ENCODE results near the gene GULP1. TPM values are rescaled to one million over a fixed set of nuclear protein-coding genes. Genes with fewer than 3 reads are reported as not detected.

GULP1 gene
- total RNA-seq, 4 donors from 2014 or later = 27.1 to 49.0 (median 36.8) TPM

- DNase-seq (ENCODE audit: extremely low spot score) = no peak
- H3K36me3 ChIP-seq = no peaks in the 10 kb centered on the region
- intact Hi-C loops (cut with DNase I) = no loop called here
- H3K27ac ChIP-seq (replicated peaks in 1 of 4) = no peak overlapping the region
- 74% methylated on average over 5 of the region's 5 CpGs for WGBS
- no peak overlapping the region for H3K4me3 ChIP-seq
- H3K27me3 ChIP-seq = no peaks in the 10 kb centered on the region
- H3K9me3 ChIP-seq = no peaks in the 10 kb centered on the region
- H3K4me1 ChIP-seq = no peaks in the 10 kb centered on the region
- TF ChIP-seq EP300 (IDR thresholded peaks at IDR 0.05) = no peak
- TF ChIP-seq, protein P1, sequence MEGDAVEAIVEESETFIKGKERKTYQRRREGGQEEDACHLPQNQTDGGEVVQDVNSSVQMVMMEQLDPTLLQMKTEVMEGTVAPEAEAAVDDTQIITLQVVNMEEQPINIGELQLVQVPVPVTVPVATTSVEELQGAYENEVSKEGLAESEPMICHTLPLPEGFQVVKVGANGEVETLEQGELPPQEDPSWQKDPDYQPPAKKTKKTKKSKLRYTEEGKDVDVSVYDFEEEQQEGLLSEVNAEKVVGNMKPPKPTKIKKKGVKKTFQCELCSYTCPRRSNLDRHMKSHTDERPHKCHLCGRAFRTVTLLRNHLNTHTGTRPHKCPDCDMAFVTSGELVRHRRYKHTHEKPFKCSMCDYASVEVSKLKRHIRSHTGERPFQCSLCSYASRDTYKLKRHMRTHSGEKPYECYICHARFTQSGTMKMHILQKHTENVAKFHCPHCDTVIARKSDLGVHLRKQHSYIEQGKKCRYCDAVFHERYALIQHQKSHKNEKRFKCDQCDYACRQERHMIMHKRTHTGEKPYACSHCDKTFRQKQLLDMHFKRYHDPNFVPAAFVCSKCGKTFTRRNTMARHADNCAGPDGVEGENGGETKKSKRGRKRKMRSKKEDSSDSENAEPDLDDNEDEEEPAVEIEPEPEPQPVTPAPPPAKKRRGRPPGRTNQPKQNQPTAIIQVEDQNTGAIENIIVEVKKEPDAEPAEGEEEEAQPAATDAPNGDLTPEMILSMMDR (IDR thresholded peaks at IDR 0.05) = no peak
- TF ChIP-seq POLR2AphosphoS5 (IDR thresholded peaks at IDR 0.05) = no peak
- TF ChIP-seq POLR2A (IDR thresholded peaks at IDR 0.05; ENCODE audit: low read depth) = no peak
These were observed 6.6 kb upstream of the GULP1 start for GRCh38 chr2:188285049-188285448.

DNA sequence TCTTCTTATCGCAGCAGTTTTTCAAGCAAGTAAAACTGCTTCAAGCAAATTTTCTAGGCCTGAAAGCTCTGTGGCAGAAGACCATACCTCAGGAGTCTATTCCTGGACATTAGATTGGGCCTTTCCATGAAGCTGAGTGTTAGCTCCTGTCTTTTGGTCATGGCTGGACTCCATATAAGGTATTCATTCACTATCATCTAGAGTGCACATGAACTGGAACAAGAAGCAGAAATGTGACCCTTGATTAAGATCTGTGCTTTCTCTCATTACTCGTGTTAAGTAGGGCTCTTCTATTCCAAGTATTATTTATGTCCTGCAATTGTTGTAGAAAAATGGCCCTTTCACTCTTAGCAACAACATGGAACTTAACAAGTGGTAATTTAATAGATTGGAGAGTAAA, 5.9 kb upstream of the GULP1 start:
- DNase-seq (ENCODE audit: extremely low spot score) = no peak
- Histone ChIP-seq H3K36me3 (no peaks in the 10 kb centered on the region), H3K9me3 (no peaks in the 10 kb centered on the region), H3K4me1 (peaks cover 3 to 6% (median 5%) of the 10 kb centered on the region in 4 donors), H3K27ac (replicated peaks in 1 of 4) (no peak overlapping the region), H3K27me3 (no peaks in the 10 kb centered on the region), H3K4me3 (no peak overlapping the region)
- TF ChIP-seq POLR2AphosphoS5 (IDR thresholded peaks at IDR 0.05) = no peak
- no peak for TF ChIP-seq POLR2A (IDR thresholded peaks at IDR 0.05; ENCODE audit: low read depth)
- no peak for TF ChIP-seq EP300 (IDR thresholded peaks at IDR 0.05)
- TF ChIP-seq, protein P1 (IDR thresholded peaks at IDR 0.05) = no peak
- intact Hi-C loops (cut with DNase I) = no loop called here
- 77% methylated on average over 2 of the region's 2 CpGs for WGBS

DNA sequence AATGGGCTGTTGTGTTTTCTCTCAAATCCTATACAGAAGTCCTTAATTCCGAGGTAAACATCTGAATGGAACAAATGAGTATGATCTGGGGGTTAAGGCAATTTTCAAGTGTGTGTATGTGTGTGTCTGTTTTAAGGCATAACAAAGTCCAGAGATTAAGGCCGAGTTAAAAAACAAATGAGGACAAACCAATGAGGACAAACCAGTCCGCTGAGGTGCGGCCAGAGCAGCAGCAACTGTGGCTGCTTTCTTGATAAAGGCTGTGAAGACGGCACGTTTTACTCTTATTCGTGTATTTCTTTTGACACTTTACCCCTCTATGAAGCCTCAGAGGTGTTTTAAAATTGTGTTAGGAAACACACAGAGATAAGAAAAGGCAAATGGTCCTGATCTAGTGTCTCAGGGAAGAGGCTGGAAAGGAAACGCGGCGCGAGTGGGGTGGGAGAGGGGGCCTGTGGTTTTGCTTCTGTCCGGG, 495 bp upstream of the GULP1 start:
- TF ChIP-seq POLR2A (IDR thresholded peaks at IDR 0.05; ENCODE audit: low read depth) = no peak
- TF ChIP-seq, protein P1 (IDR thresholded peaks at IDR 0.05) = no peak
- TF ChIP-seq POLR2AphosphoS5 (IDR thresholded peaks at IDR 0.05) = no peak
- TF ChIP-seq EP300 (IDR thresholded peaks at IDR 0.05) = no peak
- 3% methylated on average over 12 of the region's 12 CpGs for WGBS
- no peak for DNase-seq (ENCODE audit: extremely low spot score)
- H3K27me3 ChIP-seq = no peaks in the 10 kb centered on the region
- H3K4me1 ChIP-seq = peaks cover 5 to 40% (median 37%) of the 10 kb centered on the region in 4 donors
- no peaks in the 10 kb centered on the region for H3K9me3 ChIP-seq
- no peaks in the 10 kb centered on the region for H3K36me3 ChIP-seq
- H3K4me3 ChIP-seq = peak overlapping the region; percentile 74 to 86 (median 76)
- intact Hi-C loops (cut with DNase I) = loop anchor here (2.0 to 10.0 kb wide), 3 partner anchors 78 to 684 kb away; partner anchors contain the start of gene COL3A1
- peak overlapping the region; percentile 94 to 96 (median 95) for H3K27ac ChIP-seq (replicated peaks in 1 of 4)

DNA sequence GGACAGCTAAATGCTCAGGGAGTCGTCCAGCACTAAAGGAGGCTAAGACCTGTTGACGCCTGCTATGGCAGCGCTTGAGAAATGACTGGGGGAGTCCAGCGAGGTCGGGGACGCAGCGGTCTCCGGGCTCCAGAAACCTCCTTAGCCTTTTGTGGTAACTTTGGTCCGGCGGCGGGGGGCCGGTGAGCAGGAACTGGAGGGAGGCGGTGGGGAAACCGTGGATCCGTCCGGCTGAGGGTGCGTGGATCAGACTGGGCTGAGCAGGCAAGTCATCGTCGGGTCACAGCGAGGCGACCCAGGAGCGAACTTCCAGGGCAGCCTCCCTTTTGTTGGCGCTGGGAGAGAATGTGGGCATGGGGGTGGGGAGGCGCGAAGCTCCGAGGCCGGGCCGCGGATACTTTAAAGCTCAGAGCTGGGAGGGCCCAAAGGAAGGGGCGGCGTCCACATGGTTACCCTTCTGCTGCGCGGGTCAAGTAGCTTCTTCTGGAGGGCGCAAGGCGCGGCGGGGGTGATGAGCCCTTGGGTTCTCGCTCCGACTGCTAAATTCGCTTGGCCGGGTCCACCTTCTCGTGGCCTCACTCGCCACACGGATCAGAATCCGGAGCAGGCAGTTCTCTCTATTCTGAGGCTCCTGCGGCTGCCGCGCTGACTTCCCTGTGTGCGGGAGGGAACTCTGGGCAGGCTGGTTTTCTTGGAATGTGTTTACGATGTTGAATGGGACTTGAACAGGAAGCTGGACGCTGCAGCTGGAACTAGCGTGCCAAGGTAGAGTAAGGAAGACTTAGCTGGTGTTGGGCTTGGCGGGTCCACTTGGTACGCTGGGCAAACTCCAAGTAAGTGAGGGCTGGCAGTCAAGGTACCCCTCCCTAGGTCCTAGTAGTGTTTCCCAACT, 920 bp downstream of the GULP1 start:
- H3K27ac ChIP-seq (replicated peaks in 1 of 4) = peak overlapping the region; percentile 94 to 96 (median 95)
- WGBS = 3% methylated on average over 12 of the region's 54 CpGs

More for the DNA sequence above, 920 bp downstream of the GULP1 start:
- Histone ChIP-seq H3K4me1 (peaks cover 5 to 41% (median 37%) of the 10 kb centered on the region in 4 donors), H3K9me3 (no peaks in the 10 kb centered on the region), H3K36me3 (no peaks in the 10 kb centered on the region), H3K27me3 (no peaks in the 10 kb centered on the region), H3K4me3 (peak overlapping the region; percentile 74 to 86 (median 76))
- no peak for DNase-seq (ENCODE audit: extremely low spot score)
- intact Hi-C loops (cut with DNase I) = loop anchor here (5.0 to 10.0 kb wide), 2 partner anchors 220 to 682 kb away; partner anchors contain the start of gene COL3A1
- TF ChIP-seq POLR2AphosphoS5 (IDR thresholded peaks at IDR 0.05) = peak; percentile 62 to 74
- no peak for TF ChIP-seq EP300 (IDR thresholded peaks at IDR 0.05)
